GM19023 (cell line): Measurements from ENCODE around the gene PRXL2A.
A peak's percentile ranks its signal among the peaks of the same experiment; 100 is the strongest.

Source experiments
- ATAC-seq: cut with Tn5 transposase; IDR thresholded peaks from one replicate; pipeline ENCODE4 v1.9.1; 2021; ENCODE audit warnings: mild to moderate bottlenecking, moderate library complexity; ENCODE audit not compliant: unreplicated experiment

The PRXL2A gene

GRCh38 chr10:80460399-80461207 lies 52.3 kb downstream of the PRXL2A start:
- no peak for ATAC-seq

DNA sequence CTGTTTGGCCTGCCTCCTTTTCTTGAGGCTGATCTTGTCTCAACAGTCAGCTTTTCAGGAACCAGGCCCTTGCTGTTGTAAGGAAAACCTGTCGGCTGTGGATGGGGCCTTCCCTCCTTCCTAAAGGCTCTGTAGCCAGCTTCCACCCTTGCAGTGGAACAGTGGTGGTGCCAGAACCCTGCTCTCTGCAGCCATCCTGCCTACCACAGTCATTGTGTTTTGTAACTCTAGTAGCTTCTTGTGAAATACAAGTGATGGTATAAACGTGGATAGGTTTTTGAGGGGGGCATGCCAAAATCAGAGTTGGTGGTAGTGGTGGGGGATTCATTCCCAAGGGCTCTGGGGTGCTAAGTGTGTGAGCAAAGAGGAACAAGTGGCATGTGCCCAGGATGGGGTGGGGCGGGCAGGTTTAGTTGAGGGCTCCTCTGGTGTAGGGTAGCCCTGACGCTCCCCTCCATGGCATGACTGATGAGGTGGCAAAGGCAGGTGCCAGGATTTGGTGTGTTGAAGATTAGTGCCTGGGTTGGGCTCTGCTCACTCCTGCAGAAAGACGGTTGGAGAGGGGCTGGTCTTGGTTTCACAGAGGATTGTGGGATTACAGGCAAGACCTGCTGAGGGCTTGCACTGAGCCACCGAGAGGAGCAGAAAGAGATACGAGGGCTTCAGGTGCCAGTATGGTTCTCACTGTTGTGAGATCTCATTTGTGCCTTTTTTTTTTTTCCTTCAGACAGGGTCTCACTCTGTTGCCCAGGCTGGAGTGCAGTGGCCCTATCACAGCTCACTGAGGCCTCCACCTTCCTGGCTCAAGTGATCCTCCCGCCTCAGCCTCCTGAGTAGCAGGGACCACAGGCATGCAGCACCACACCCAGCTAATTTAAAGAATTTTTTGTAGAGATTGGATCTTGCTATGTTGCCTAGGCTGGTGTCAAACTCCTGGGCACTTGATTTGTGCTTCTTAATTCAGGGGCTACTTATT lies 53.1 kb downstream of the PRXL2A start:
- ATAC-seq, result no peak

- ATAC-seq, result no peak
Measured at GRCh38 chr10:80462299-80462980, 54.1 kb downstream of the PRXL2A start.

DNA sequence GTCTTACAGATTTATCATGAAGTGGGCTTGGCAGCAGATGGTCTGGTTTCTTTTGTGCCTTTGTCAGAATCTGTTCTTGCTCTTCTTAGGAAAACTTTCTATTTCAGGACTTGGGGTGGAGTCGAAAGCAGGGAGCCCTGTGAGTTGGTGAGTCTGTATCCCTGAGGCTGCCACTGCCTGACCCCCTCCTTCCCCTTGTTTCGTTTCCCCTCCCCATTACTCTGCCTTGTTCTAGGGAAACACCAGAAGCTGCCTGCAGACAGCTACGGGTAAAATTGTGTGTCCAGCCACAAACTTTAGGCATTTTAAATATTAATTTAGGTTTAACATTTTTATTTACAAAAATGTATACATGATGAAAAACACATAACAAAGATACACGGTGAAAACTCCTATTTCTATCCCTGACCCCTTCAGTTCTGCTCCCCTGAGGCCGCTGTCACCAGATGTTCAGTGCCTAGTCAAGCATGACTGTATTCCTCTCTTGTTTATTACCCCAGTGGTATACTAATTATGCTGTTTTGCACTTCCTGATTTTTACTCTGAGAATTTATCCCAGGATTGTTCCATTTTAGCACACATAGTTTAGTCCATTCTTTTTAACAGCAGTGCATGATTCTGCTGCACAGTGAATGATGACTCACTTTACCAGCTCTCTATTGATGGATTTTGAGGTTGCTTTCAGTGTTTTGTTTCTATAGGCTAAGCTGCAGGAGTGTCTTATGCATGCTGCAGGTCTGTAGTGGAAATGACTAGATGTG lies 54.8 kb downstream of the PRXL2A start:
- no peak for ATAC-seq

GRCh38 chr10:80463868-80464267 lies 55.5 kb downstream of the PRXL2A start:
- ATAC-seq, result no peak

DNA sequence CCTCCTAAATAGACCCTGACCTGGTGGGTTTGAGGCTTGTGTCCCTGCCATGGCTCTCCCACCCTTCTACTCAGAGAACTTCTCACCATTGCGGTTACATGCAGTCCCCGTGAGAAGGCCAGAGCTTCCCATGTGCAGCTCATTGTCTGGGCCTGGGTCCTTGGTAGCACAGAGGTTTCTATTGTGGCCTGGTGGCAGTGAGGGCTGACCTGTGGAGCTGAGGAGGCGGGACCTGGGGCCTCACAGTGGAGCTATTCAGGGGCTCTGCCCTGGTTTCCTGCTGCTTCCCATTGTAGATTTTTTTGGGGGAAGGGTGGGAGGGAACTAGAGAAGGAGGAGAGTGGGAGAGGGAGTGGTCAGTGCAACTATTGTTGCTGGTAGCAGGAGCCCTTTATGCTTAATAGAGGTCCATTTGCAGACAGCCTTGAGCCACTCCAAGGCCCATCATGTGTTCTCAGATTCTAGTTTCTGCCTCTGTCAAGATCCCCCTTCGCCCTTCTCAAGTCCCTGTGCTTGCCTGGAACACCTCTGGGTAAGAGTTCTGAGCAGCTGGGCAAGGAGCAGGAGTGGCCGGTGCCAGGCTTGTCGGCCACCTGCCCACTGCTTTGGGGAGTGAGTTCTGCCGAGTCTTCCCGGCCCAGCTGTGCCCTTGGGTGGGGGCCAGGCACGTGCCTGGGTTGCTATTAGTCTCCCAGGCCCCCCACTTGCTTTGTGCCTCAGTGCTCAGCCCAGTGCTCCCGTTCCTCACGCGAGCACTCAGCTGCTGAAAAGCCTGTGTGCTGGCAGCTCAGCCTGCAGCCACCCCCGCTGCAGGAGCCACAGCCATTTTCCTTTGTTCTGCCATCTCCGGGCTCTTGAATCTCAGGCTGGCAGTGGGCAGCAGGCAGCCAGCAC lies 56.5 kb downstream of the PRXL2A start:
- no peak for ATAC-seq

- ATAC-seq, result no peak
Measured at GRCh38 chr10:80465451-80465835, 57.1 kb downstream of the PRXL2A start.

- peak; percentile 36 for ATAC-seq
Measured at GRCh38 chr10:80465839-80466590, 57.7 kb downstream of the PRXL2A start.

GRCh38 chr10:80466724-80467326 lies 58.5 kb downstream of the PRXL2A start:
- ATAC-seq, result no peak

DNA sequence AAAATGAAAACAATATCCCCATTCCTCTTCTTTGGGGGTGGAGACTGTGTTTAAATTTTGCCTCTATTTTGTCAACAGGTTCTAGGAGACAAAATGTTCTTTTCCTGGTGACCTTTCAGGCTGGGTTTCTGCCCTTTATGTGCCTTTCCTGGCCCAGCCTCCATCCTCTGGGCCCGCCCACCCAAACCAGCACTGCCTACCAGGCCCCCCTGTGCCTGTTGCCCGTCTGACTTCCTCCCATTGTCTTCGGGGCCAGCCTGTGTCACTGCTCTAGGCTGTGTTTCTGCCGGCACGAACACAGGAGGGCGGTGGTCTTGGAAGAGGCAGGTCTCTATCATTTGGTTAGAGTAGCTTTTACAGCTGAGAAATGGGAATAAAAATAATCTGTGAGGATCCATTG lies 59.7 kb downstream of the PRXL2A start:
- ATAC-seq, result no peak

GRCh38 chr10:80468806-80469421 lies 60.6 kb downstream of the PRXL2A start:
- ATAC-seq, result no peak

GRCh38 chr10:80470266-80470665 lies 61.9 kb downstream of the PRXL2A start:
- ATAC-seq, result no peak

DNA sequence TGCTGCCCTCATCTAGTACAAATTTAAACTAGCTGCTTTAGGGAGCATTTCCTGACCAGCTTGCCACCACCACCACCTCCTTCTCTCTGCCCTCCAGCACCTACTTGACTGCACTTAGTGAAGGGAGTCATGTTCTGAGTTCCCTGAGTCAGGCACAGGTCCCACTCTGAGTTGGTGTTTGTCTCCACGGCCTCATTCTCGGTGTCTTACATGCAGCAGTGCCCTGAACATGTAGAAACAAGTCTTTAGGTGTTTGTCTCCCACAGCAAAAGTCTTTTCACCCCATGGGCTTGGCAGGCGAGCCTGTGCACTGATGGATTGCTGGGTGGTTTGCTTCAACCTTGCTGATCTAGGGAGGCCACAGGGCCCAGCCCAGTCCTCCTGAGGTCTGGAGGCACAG lies 62.6 kb downstream of the PRXL2A start:
- ATAC-seq, result no peak

DNA sequence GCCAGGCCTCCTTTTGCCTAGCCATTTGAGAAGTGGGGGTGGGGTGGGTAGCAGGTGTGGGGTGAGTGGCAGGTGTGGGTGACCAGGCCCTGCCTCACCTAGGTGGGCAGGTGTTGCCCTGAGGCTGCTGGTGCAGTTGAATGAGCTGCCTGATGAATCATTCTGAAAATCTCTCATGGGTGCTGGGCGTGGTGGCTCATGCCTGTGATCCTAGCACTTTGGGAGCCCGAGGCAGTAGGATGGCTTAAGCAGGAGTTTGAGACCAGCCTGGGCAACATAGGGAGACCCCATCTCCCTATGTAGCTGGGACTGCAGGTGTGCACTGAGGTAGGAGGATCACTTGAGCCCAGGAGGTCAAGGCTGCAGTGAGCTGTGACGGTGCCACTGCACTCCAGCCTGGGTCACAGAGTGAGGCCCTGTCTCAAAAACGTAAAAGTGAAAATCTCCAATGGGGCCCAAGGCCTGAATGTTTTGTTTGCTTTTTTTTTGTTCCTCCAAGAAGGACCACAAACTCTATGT lies 63.4 kb downstream of the PRXL2A start:
- peak; percentile 60 for ATAC-seq

DNA sequence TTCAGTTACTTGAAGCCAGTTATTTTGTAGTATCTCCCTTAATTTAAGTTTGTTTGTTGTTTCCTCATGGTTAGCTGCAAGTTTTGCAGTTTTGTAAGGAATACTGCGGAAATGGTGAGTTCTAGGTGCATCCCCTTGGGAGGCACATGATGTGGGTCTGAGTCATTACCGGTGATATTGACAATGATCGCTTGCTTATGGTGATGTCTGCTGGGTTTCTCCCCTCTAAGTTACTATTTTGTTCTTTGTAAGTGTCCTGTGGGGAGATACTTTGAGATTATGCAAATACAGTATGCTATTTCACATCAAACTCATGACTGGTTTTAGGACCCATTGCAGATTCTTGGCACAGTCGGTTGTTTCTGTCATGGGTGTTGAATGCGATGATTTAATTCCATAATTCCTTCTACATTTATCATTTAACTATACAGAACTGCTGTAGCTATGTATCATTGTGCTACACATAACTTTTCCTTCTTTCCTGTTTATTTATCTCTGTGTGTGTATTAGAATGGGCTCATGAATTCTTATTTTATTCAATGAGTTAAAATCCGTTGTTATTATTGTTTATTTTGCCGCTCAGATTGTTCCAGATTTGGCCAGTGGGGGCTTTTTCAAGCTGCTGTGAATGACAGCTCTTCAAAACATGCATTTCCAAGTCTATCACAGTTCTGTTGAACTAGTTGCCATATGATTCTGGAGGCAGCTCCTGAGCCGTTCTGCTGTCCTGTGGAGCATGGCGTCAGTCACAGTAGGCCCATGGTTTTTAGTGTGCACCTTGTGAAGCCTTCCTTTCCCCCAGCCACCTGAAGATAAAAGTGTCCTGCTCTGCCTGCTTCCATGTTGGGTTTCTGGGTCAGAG lies 64.1 kb downstream of the PRXL2A start:
- ATAC-seq, result peak; percentile 91

DNA sequence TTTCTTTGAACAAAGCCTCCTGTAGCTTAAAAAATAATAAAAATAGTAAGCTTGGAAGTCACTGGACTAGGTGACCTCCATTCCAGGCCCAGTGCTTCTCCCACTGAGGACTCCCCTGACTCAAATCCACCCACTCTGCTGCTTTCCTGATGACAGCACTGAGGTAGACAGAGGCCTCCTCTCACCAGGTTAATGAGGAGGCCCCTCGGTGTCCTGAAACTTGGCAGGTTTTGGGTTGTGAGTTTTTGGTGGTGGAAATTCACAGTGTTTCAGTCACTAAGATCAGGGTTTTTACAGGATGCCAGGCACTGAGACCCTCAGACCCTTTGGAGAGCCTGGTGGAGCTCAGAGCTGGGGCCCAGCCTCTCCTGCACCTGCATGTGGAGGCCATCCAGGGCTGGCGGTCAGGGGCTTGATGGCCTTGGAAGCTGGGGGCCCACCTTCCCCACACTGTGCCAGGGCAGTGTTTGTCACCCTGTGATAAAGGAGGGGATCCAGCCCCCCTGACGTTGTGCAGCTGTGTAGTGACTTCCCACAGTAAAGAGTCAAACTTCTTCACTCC lies 64.8 kb downstream of the PRXL2A start:
- no peak for ATAC-seq
